Activated CD4-positive, alpha-beta T cell treated with anti-CD3 and anti-CD28 coated beads, Interleukin-2, amount 10 ng/mL, durations not matched to agents 24 days and 14 days (primary cell): Measurements from ENCODE around the gene CRB3. TPM values are rescaled to one million over a fixed set of nuclear protein-coding genes. Genes with fewer than 3 reads are reported as not detected.

Experiments used
- DNase-seq: peaks from one replicate; pipeline ENCODE4 v3.0.0; 2022
- H3K27ac Mint-ChIP-seq: one replicate; pipeline ENCODE4 v1.8.0; 2022; ENCODE audit warnings: mild to moderate bottlenecking, mixed read lengths
- H3K27me3 Mint-ChIP-seq: one replicate; pipeline ENCODE4 v1.8.0; 2022; ENCODE audit warnings: mixed read lengths
- H3K36me3 Mint-ChIP-seq: one replicate; pipeline ENCODE4 v1.8.0; 2022; ENCODE audit warnings: low read depth, mild to moderate bottlenecking, mixed read lengths
- H3K4me1 Mint-ChIP-seq: one replicate; pipeline ENCODE4 v1.8.0; 2021; ENCODE audit warnings: mixed read lengths
- H3K4me3 Mint-ChIP-seq: one replicate; pipeline ENCODE4 v1.8.0; 2022; ENCODE audit warnings: mild to moderate bottlenecking, moderate library complexity, mixed read lengths
- H3K9me3 Mint-ChIP-seq: one replicate; pipeline ENCODE4 v1.8.0; 2021; ENCODE audit warnings: mixed read lengths
- intact Hi-C: fragments of 100-400 bp; cut with micrococcal nuclease; formaldehyde crosslinking; loops from one replicate; pipeline ENCODE4 v1.15.1; 2023
- total RNA-seq: library from RNA; stranded (reverse); gene quantifications from 2 replicates; pipeline ENCODE4 v1.2.3, GENCODE V29; 2022

Gene CRB3
- total RNA-seq, 1 donor from 2014 or later, result 0.33 TPM

DNA sequence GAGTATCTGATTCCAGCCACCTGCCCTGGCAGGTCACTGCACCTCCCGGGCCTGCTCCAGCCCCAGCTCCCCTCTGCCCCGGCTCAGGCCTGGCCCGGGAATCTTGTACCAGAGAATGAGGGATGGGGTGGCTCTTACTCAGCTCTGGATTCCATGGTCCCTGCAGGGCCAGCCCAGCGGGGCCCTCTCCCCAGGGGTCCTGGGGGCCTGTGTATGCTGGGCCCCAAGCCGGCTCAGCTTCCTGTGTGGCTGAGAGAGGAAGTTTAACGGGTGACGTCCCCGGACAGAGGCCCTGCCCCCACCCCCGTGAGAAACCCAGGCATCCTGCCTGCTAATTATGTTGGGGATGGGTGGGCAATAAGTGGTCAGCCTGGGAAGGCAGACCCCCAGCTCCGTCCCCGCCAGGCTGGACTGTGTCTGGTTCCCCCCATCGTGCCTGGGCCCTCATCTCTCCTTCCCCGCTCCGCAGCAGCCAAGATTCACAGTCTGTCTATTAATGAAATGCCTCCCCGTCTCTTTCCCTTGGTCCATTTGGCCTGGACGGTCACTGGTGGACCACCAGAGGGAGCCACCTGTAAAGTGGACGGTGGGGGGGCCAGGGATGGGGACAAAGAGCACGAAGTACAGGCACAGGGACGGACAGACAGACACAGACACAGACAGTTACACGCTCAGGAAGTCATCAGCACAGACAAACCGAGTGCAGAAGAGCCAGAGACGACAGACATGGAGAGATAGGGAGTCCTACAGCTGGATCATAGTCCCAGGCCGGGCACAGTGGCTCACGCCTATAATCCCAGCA lies 17.7 kb downstream of the CRB3 start, which contains the start of gene DENND1C:
DENND1C (minus strand) TSS at position 247 of the 802 bp plus-strand sequence; CDS start at position 155, 92 bp downstream.
- DNase-seq, result peak; percentile 91
- H3K36me3 Mint-ChIP-seq, result peaks cover 4% of the 10 kb centered on the region
- no peaks in the 10 kb centered on the region for H3K9me3 Mint-ChIP-seq
- peaks cover 23% of the 10 kb centered on the region for H3K4me1 Mint-ChIP-seq
- H3K4me3 Mint-ChIP-seq, result peak within 1 kb of the TSS; percentile 99
- H3K27ac Mint-ChIP-seq, result peak within 1 kb of the TSS; percentile 96
- intact Hi-C loops, result loop anchor here (1.0 to 5.0 kb wide), 3 partner anchors 21 to 36 kb away; partner anchors contain the start of gene TUBB4A
- H3K27me3 Mint-ChIP-seq, result no peaks in the 10 kb centered on the region

DNA sequence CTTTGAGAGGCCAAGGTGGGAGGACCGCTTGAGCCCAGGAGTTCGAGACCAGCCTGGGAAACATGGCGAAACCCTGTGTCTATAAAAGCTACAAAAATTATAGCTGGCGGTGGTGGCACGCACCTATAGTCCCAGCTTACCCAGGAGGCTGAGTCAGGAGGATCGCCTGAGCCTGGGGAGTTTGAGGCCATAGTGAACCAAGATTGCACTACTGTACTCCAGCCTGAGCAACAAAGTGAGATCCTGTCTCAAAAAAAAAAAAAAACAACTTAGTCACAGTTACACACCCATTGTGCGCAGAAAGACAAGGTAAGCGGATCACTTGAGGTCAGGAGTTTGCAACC lies 18.2 kb downstream of the CRB3 start:
- no peak for DNase-seq
- intact Hi-C loops, result loop anchor here (5.0 kb wide), 1 partner anchor 35 kb away; no protein-coding TSS in a partner anchor
- H3K4me1 Mint-ChIP-seq, result peaks cover 23% of the 10 kb centered on the region

DNA sequence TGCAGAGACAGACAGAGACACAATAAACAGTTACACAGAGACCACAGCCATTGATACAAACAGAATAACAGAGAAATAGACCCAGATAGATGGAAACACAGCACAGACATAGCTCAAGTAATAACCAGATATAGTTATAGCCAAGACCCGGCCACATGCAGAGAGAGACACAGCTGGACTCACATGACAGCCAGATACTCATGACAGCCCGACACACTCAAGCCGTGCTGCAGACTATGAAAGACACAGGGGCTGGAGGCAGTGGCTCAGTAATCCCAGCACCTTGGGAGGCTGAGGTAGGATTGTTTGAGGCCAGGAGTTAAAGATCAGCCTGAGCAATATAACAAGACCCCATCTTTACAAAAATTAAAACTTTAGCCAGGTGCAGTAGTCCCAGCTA lies 19.2 kb downstream of the CRB3 start:
- peaks cover 1% of the 10 kb centered on the region for H3K36me3 Mint-ChIP-seq
- DNase-seq, result no peak
- intact Hi-C loops, result loop anchor here (5.0 kb wide), 1 partner anchor 34 kb away; no protein-coding TSS in a partner anchor
- H3K4me1 Mint-ChIP-seq, result peaks cover 23% of the 10 kb centered on the region
- no peak overlapping the region for H3K27ac Mint-ChIP-seq
- no peak overlapping the region for H3K4me3 Mint-ChIP-seq
- H3K9me3 Mint-ChIP-seq, result no peaks in the 10 kb centered on the region
- H3K27me3 Mint-ChIP-seq, result no peaks in the 10 kb centered on the region

More for the DNA sequence above, 18.2 kb downstream of the CRB3 start:
- Mint-ChIP-seq H3K27me3 (no peaks in the 10 kb centered on the region), H3K36me3 (peaks cover 2% of the 10 kb centered on the region), H3K27ac (peak overlapping the region; percentile 96), H3K9me3 (no peaks in the 10 kb centered on the region), H3K4me3 (peak overlapping the region; percentile 99)

DNA sequence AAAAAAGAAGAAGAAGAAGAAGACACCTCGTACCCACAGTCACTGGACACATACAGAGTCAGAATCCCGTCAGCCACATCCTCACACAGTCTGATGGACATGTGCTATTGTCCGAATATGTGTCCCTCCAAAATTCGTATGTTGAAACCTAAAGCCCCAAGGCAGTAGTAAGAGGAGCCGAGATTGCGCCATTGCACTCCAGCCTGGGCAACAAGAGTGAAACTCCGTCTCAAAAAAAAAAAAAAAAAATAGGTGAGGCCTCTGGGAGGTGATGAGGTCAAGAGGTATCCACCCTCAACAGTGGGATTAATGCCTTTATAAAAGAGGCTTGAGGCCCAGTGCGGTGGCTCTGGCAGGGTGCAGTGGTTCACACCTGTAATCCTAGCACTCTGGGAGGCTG lies 20.2 kb downstream of the CRB3 start:
- Mint-ChIP-seq H3K27me3 (no peaks in the 10 kb centered on the region), H3K4me1 (peaks cover 24% of the 10 kb centered on the region), H3K4me3 (no peak overlapping the region), H3K36me3 (no peaks in the 10 kb centered on the region), H3K9me3 (no peaks in the 10 kb centered on the region), H3K27ac (no peak overlapping the region)
- intact Hi-C loops, result loop anchor here (5.0 kb wide), 1 partner anchor 33 kb away; no protein-coding TSS in a partner anchor
- no peak for DNase-seq

DNA sequence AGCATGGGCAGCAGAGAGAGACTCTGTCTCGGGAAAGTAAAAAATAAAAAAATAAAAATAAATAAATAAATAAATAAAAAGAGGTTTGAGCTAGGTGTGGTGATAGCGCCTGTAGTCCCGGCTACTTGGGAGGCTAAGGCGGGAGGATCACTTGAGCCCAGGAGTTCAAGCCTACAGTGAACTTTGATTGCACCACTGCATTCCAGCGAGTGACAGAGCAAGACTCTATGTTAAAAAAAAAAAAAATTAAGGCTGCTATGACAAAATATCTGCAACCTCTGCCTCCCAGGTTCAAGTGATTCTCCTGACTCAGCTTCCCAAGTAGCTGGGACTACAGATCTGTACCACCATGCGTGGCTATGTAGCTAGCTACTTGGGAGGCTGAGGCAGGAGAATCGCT lies 20.8 kb downstream of the CRB3 start:
- no peaks in the 10 kb centered on the region for H3K9me3 Mint-ChIP-seq
- H3K4me1 Mint-ChIP-seq, result peaks cover 26% of the 10 kb centered on the region
- H3K27me3 Mint-ChIP-seq, result no peaks in the 10 kb centered on the region
- H3K27ac Mint-ChIP-seq, result no peak overlapping the region
- no peaks in the 10 kb centered on the region for H3K36me3 Mint-ChIP-seq
- DNase-seq, result no peak
- no peak overlapping the region for H3K4me3 Mint-ChIP-seq
- intact Hi-C loops, result loop anchor here (5.0 kb wide), 1 partner anchor 32 kb away; no protein-coding TSS in a partner anchor

DNA sequence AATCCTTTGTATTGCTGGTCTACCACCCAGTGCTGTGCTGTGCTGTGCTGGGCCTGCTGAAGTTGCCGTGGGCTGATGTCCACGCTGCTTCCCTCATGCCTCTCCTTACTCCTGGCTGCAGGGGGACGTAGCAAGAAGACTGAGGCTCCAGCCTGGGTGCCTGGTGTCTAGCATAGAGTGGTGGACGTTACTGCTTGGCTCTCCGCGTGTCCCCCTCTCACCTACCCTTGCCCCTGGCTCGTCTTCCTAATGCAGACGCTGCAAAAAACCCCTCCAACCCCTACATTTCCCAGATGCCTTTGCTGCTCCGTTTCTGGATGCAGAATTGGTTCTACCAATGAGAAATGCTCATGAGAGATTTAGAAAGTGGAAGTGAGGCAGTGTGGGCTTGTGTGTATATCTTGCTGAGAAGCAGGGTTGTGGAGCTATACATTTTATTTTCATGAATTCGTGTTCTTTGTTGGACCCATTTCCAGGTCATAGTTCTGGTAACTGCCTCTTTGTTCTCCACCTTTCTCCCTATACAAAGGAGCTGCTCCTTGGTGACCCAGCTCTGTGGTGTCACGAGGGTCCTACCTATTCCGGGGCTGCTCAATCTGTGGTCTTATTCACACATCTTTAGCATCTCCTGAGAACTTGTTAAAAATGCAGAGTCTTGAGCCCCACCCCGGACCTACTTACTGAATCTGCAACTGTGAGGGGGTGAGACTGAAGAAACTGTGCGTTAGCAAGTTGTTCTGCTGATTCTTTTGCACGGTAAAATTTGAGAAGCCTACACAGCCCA lies 25.4 kb downstream of the CRB3 start:
- intact Hi-C loops, result no loop called here
- peak; percentile 62 for DNase-seq
- H3K9me3 Mint-ChIP-seq, result peaks cover 3% of the 10 kb centered on the region
- H3K27me3 Mint-ChIP-seq, result no peaks in the 10 kb centered on the region
- H3K36me3 Mint-ChIP-seq, result peaks cover 2% of the 10 kb centered on the region
- peak overlapping the region; percentile 57 for H3K4me3 Mint-ChIP-seq
- peaks cover 12% of the 10 kb centered on the region for H3K4me1 Mint-ChIP-seq
- H3K27ac Mint-ChIP-seq, result peak overlapping the region; percentile 68

DNA sequence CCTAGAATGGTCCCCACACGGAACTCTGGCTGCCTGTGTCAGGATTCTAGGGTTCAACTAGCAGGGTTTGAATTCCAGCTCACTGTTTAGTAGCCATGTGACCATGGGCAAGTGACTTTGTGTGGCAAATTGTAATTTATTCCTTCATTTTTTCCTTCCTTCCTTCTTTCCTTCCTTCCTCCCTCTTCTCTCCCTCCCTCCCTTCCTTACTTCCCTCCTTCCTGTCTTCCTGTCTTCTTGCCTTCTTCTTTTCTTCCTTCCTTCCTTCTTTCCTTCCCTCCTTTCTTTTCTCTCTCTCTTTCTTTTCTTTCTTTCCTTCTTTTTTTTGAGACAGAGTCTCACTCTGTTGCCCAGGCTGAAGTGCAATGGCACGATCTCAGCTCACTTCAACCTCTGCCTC lies 26.1 kb downstream of the CRB3 start:
- no peaks in the 10 kb centered on the region for H3K27me3 Mint-ChIP-seq
- H3K36me3 Mint-ChIP-seq, result peaks cover 2% of the 10 kb centered on the region
- H3K4me3 Mint-ChIP-seq, result peak overlapping the region; percentile 57
- intact Hi-C loops, result no loop called here
- peaks cover 3% of the 10 kb centered on the region for H3K9me3 Mint-ChIP-seq
- DNase-seq, result no peak
- peaks cover 12% of the 10 kb centered on the region for H3K4me1 Mint-ChIP-seq
- H3K27ac Mint-ChIP-seq, result peak overlapping the region; percentile 75

DNA sequence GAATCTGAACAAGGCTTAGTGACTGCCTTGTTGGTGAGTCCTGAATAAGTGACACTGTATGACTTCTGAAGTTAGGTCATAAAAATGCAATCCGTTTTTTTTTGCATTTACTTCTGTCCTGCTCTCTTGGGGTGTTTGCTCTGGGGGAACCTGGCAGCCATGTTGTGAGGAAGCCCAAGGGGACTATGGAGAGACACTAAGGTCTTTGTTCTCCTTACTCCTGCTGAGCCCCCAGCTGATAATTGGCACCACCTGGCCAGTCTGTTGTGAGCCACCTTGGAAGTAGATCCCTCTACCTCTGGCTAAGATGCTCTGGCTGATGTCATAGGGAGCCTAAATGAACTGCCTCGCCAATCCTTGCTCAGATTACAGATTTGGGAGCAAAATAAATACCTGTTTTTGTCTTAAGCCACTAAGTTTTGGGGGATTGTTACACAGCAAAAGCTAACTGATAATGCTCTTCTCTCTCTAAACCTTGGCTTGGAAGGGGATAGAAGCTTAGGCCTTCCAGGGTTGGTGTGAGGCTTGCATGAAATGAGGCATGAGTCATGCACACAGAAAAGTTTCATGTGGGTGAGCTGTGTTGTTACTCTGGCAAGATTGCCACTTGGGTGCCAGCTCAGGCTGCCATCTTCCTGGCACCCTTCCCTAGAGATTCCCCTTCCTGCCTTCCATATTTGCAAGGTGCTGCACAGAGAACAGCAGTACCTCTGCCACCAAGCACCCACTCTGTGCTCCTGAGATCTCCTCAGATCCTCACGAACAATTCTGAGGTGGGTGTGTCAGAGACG lies 27.9 kb downstream of the CRB3 start:
- Mint-ChIP-seq H3K27me3 (no peaks in the 10 kb centered on the region), H3K4me3 (no peak overlapping the region), H3K27ac (no peak overlapping the region), H3K9me3 (peaks cover 3% of the 10 kb centered on the region), H3K4me1 (peaks cover 12% of the 10 kb centered on the region), H3K36me3 (peaks cover 2% of the 10 kb centered on the region)
- intact Hi-C loops, result no loop called here
- DNase-seq, result no peak

DNA sequence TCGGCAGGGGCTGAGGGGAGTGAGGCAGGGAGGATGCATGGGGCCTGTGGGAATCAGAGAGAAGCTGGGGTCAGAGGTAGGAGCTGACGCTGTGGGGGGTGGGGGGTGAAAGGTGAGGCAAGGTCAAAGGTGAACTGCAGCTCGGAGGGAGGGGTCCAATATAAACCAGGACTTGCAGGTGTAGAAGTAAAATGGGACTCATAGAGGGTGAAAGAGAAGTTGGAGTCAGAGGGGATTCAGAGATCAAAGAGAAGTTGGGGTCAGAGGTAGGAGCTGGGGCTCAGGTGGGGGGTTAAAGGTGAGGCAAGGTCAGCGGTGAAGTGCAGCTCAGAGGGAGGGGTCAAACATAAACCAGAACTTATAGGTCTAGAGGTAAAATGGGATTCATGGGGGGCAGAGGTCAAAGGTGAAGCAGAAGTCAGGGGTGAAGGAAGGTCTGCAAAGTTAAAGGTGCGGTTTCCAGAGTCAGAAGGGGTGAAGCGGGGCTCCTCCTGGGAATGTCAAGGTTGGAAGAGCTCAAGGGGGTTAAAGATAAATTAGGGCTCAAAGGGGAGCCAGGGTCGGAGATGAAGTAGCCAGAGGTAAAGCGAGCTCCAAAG lies 30.5 kb downstream of the CRB3 start:
- Mint-ChIP-seq H3K27me3 (peaks cover 2% of the 10 kb centered on the region), H3K4me3 (no peak overlapping the region), H3K36me3 (peaks cover 2% of the 10 kb centered on the region), H3K4me1 (peaks cover 16% of the 10 kb centered on the region), H3K9me3 (peaks cover 3% of the 10 kb centered on the region), H3K27ac (no peak overlapping the region)
- DNase-seq, result no peak
- intact Hi-C loops, result no loop called here

DNA sequence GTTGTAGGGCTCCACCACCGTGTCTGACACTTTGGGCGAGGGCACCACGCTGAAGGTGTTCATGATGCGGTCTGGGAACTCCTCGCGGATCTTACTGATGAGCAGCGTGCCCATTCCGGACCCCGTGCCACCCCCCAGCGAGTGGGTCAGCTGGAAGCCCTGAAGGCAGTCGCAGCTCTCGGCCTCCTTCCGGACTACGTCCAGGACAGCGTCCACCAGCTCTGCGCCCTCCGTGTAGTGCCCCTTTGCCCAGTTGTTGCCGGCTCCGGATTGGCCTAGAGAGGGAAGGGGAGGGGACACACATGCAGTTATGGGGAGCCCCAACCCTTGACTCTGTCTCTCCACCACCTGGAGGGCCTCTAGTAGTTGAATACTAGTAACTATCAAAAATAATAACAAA lies 31.9 kb downstream of the CRB3 start:
- Mint-ChIP-seq H3K4me1 (peaks cover 11% of the 10 kb centered on the region), H3K36me3 (peaks cover 2% of the 10 kb centered on the region), H3K27me3 (peaks cover 9% of the 10 kb centered on the region), H3K27ac (no peak overlapping the region), H3K9me3 (peaks cover 3% of the 10 kb centered on the region), H3K4me3 (no peak overlapping the region)
- intact Hi-C loops, result no loop called here
- no peak for DNase-seq

DNA sequence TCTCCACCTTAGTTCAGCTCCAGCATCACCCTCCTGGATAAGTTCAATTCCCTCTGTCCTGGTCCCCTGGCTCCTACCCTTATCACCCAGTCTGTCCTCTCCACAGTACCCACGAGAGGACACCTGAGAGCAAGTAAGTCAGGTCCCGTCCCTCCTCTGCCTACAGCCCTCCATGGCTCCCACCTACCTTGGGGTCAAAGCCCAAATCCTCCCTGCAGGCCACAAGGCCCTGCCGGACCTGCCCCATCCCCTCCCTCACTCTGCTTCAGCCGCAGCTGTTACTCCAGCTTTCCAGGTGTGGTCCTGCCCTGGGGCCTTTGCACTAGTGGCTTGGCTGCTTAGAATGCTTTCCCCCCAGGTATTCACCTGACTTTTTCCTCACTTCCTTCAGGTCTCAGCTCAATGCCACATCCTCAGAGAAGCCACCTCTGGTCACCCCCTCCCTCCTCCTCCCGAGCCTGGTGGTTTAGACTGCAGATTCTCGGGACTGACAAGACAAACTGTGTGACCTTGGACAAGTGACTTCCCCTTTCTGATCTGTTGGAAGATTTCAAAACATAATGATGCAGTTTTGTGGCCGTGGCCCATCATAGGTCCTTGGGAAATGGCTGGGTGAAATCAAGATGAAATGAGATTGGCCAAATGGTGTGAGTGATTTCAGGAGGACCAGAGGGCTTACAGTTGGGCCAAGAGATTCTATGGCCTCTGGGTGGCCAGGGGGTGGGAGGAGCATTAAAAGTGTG lies 34.4 kb downstream of the CRB3 start:
- Mint-ChIP-seq H3K27ac (no peak overlapping the region), H3K4me3 (no peak overlapping the region), H3K27me3 (peaks cover 18% of the 10 kb centered on the region), H3K36me3 (no peaks in the 10 kb centered on the region), H3K9me3 (no peaks in the 10 kb centered on the region), H3K4me1 (peaks cover 15% of the 10 kb centered on the region)
- DNase-seq, result no peak
- intact Hi-C loops, result no loop called here

DNA sequence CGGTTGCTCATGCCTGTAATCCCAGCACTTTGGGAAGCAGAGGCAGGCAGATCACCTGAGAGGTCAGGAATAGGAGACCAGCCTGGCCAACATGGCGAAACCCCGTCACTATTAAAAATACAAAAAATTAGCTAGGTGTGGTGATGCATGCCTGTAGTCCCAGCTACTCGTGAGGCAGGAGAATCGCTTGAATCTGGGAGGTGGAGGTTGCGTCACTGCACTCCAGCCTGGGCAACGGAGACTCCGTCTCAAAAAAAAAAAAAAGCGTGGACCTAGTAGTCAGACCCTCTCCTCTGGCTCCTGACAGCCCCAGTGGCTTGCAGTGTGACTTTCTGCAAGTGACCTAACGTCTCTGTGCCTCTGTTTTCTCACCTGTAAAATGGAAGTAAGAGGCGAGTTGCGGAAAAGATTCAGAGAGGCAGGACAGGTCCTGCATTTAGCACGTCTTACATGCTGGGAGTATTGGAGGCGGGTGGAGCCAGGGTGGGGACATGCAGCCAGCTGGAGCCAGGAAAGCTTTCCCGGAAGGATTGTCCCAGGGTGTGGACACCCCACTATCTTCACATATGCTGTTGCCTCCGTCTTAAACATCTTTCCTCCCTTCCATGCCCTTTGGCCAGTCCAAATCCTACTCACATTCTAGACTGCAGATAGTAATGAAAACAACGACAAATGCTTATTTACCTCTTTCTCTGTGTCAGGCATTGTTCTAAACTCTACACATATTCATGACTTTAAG lies 35.1 kb downstream of the CRB3 start:
- H3K4me1 Mint-ChIP-seq, result peaks cover 15% of the 10 kb centered on the region
- no peak for DNase-seq
- peaks cover 22% of the 10 kb centered on the region for H3K27me3 Mint-ChIP-seq
- no peak overlapping the region for H3K4me3 Mint-ChIP-seq
- intact Hi-C loops, result no loop called here
- no peaks in the 10 kb centered on the region for H3K9me3 Mint-ChIP-seq
- H3K36me3 Mint-ChIP-seq, result no peaks in the 10 kb centered on the region
- H3K27ac Mint-ChIP-seq, result no peak overlapping the region
